ENCODE data around the gene BAX. TPM values are rescaled to one million over a fixed set of nuclear protein-coding genes. Genes with fewer than 3 reads are reported as not detected.
A peak's percentile ranks its signal among the peaks of the same experiment; 100 is the strongest.

BAX gene
- total and polyA plus RNA-seq, 2 of the 13 experiments (the other 11 are each of a cell fraction or from before 2014, with no cell fraction given), result 139 to 176 TPM

DNA sequence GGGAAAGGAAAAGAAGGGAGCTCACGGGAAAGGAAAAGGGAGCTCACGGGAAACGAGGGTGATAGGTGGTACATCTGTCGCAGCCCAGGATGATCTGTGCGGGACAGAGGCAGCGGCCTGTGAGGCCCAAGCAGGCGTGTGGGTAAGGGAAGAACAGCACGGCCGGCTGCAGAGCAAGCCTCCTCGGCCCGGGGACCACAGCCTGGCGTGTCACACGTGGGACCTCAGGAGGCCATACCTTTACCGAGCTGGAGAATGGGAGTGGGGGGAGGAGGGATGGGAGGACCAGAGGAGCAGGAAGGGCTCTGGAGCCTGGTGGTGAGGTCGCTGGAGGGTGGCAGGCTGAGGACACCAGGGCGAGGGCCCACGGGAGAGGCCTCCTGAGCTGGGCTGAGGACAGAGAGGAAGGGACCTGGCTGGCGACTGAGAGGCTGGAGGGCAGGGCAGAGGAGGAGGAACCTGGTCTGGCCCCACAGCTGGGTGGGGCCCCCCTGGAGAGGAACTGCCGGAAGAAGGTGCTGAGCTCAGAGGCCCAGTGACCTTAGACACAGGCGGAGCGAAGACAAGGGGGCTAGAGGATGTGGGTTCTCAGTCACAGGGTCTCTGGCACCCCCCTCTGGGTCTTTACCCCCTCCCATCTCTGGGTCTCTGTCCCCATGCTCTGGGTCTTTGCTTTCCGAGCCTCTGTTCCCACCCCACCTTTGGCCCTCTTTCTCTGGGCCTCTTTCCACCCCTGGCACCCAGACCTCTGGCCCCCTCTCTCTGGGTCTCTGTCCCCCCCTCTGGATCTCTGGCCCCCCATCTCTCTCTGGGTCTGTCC, 7.6 kb downstream of the BAX start (continued):
- TF ChIP-seq, protein P1, sequence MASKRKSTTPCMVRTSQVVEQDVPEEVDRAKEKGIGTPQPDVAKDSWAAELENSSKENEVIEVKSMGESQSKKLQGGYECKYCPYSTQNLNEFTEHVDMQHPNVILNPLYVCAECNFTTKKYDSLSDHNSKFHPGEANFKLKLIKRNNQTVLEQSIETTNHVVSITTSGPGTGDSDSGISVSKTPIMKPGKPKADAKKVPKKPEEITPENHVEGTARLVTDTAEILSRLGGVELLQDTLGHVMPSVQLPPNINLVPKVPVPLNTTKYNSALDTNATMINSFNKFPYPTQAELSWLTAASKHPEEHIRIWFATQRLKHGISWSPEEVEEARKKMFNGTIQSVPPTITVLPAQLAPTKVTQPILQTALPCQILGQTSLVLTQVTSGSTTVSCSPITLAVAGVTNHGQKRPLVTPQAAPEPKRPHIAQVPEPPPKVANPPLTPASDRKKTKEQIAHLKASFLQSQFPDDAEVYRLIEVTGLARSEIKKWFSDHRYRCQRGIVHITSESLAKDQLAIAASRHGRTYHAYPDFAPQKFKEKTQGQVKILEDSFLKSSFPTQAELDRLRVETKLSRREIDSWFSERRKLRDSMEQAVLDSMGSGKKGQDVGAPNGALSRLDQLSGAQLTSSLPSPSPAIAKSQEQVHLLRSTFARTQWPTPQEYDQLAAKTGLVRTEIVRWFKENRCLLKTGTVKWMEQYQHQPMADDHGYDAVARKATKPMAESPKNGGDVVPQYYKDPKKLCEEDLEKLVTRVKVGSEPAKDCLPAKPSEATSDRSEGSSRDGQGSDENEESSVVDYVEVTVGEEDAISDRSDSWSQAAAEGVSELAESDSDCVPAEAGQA (IDR thresholded peaks at IDR 0.05; ENCODE audit: low read depth), result 0 out of 2 replicates have a peak, but pooled peaks have one; percentile 29
- TF ChIP-seq, protein P1 (CRISPR knock-in tag; IDR thresholded peaks at IDR 0.05; ENCODE audit: borderline replicate concordance), result no peak
- no peak for TF ChIP-seq IKZF1 (IDR thresholded peaks at IDR 0.05)
- TF ChIP-seq ZNF766 (CRISPR knock-in tag; IDR thresholded peaks at IDR 0.05; ENCODE audit: borderline replicate concordance), result no peak; the same call in 1 of the 2 replicates
- no peak for TF ChIP-seq SRSF9 (IDR thresholded peaks at IDR 0.05; ENCODE audit: borderline replicate concordance, insufficient read depth, low read depth, low read length, poor library complexity, severe bottlenecking)
- TF ChIP-seq JUND (CRISPR knock-in tag; IDR thresholded peaks at IDR 0.05), result no peak
- TF ChIP-seq CBX2 (IDR thresholded peaks at IDR 0.05; ENCODE audit: low read depth, low read length), result no peak
- no peak for TF ChIP-seq CBX2 (CRISPR knock-in tag; IDR thresholded peaks at IDR 0.05; ENCODE audit: low read depth)
- TF ChIP-seq, protein P2, sequence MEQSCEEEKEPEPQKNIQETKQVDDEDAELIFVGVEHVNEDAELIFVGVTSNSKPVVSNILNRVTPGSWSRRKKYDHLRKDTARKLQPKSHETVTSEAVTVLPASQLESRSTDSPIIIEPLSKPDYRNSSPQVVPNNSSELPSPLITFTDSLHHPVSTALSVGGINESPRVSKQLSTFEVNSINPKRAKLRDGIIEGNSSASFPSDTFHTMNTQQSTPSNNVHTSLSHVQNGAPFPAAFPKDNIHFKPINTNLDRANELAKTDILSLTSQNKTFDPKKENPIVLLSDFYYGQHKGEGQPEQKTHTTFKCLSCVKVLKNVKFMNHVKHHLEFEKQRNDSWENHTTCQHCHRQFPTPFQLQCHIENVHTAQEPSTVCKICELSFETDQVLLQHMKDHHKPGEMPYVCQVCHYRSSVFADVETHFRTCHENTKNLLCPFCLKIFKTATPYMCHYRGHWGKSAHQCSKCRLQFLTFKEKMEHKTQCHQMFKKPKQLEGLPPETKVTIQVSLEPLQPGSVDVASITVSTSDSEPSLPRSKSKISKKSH (CRISPR knock-in tag; IDR thresholded peaks at IDR 0.05; ENCODE audit: borderline replicate concordance), result peak; percentile 82; the same call in 1 of the 2 replicates
- TF ChIP-seq, protein P3, sequence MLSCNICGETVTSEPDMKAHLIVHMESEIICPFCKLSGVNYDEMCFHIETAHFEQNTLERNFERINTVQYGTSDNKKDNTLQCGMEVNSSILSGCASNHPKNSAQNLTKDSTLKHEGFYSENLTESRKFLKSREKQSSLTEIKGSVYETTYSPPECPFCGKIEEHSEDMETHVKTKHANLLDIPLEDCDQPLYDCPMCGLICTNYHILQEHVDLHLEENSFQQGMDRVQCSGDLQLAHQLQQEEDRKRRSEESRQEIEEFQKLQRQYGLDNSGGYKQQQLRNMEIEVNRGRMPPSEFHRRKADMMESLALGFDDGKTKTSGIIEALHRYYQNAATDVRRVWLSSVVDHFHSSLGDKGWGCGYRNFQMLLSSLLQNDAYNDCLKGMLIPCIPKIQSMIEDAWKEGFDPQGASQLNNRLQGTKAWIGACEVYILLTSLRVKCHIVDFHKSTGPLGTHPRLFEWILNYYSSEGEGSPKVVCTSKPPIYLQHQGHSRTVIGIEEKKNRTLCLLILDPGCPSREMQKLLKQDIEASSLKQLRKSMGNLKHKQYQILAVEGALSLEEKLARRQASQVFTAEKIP (CRISPR knock-in tag; IDR thresholded peaks at IDR 0.05; ENCODE audit: borderline replicate concordance), result no peak
- no peak for TF ChIP-seq NFIB (CRISPR knock-in tag; IDR thresholded peaks at IDR 0.05; ENCODE audit: borderline replicate concordance)
- TF ChIP-seq MED8 (CRISPR knock-in tag; IDR thresholded peaks at IDR 0.05; ENCODE audit: insufficient replicate concordance), result no peak
- TF ChIP-seq ZNF615 (CRISPR knock-in tag; IDR thresholded peaks at IDR 0.05; ENCODE audit: borderline replicate concordance), result no peak
- peak; percentile 91 for TF ChIP-seq SAP130 (CRISPR knock-in tag; IDR thresholded peaks at IDR 0.05; ENCODE audit: low read depth)
- TF ChIP-seq KLF12 (CRISPR knock-in tag; IDR thresholded peaks at IDR 0.05; ENCODE audit: borderline replicate concordance), result peak; percentile 80; the same call in 1 of the 2 replicates
- no peak for TF ChIP-seq ZNF720 (CRISPR knock-in tag; IDR thresholded peaks at IDR 0.05)
- peak; percentile 94 for TF ChIP-seq SAFB2 (CRISPR knock-in tag; IDR thresholded peaks at IDR 0.05; ENCODE audit: borderline replicate concordance, low read depth)
- TF ChIP-seq REXO4 (CRISPR knock-in tag; IDR thresholded peaks at IDR 0.05; ENCODE audit: borderline replicate concordance), result 0 out of 2 replicates have a peak, but pooled peaks have one; percentile 13
- TF ChIP-seq NR2C2 (CRISPR knock-in tag; IDR thresholded peaks at IDR 0.05; ENCODE audit: borderline replicate concordance), result peak; percentile 38
